GM12875 (cell line): ENCODE results near the gene ZBED1.

Experiments used
- H3K4me3 ChIP-seq: one replicate; pipeline ENCODE4 v1.5.1; 2011; ENCODE audit warnings: low read depth, low read length, control low read depth
- CTCF ChIP-seq: IDR thresholded peaks from 2 replicates; pipeline ENCODE4 v1.5.1; 2011; ENCODE audit warnings: low read depth, mild to moderate bottlenecking, control low read depth, inconsistent platforms, low read length, moderate library complexity, borderline replicate concordance; ENCODE audit not compliant: insufficient read depth

The ZBED1 gene

GRCh38 chrX:2502120-2502667, 1.4 kb upstream of the ZBED1 start:
- H3K4me3 ChIP-seq, result no peak overlapping the region
- TF ChIP-seq CTCF, result no peak

- no peak overlapping the region for H3K4me3 ChIP-seq
- no peak for TF ChIP-seq CTCF
Observed at GRCh38 chrX:2501559-2502102, 855 bp upstream of the ZBED1 start.

- 0 out of 2 replicates have a peak, but pooled peaks have one; percentile 24 for TF ChIP-seq CTCF
- H3K4me3 ChIP-seq, result peak overlapping the region; percentile 73
Observed at GRCh38 chrX:2500091-2500802, 529 bp downstream of the ZBED1 start.

- peak overlapping the region; percentile 73 for H3K4me3 ChIP-seq
- no peak for TF ChIP-seq CTCF
Observed at GRCh38 chrX:2499507-2499906, 1.3 kb downstream of the ZBED1 start.

GRCh38 chrX:2498781-2499302, 1.9 kb downstream of the ZBED1 start:
- peak overlapping the region; percentile 73 for H3K4me3 ChIP-seq
- TF ChIP-seq CTCF, result no peak

GRCh38 chrX:2497961-2498780, 2.6 kb downstream of the ZBED1 start:
- TF ChIP-seq CTCF, result no peak

GRCh38 chrX:2495595-2495994, 5.2 kb downstream of the ZBED1 start:
- TF ChIP-seq CTCF, result no peak
- no peak overlapping the region for H3K4me3 ChIP-seq

More at GRCh38 chrX:2497961-2498780, 2.6 kb downstream of the ZBED1 start:
- H3K4me3 ChIP-seq, result no peak overlapping the region
